B cell (primary cell): ENCODE measurements around the gene NEUROD2. TPM values are rescaled to one million over a fixed set of nuclear protein-coding genes. Genes with fewer than 3 reads are reported as not detected.

ENCODE experiments used
- ATAC-seq: fragments of 200-7000 bp; cut with Tn5 transposase; one replicate; pipeline ENCODE4 v1.10.0; 2021; ENCODE audit warnings: low read depth, mild to moderate bottlenecking, moderate number of reproducible peaks, moderate library complexity
- CTCF ChIA-PET: fragments of 350-600 bp; sonication (Branson Sonifier 250); formaldehyde crosslinking; loops from one replicate; lab custom pipeline; 2021; ENCODE audit warnings: antibody characterized with exemption, inconsistent platforms; lab: Charles Lee
- POLR2A ChIA-PET: fragments of 350-600 bp; sonication (Branson Sonifier 250); formaldehyde crosslinking; loops from one replicate; lab custom pipeline; 2021; ENCODE audit warnings: antibody characterized with exemption; lab: Charles Lee
- DNase-seq: peaks from one replicate; pipeline ENCODE4 v3.0.0; 2013
- H2AFZ ChIP-seq: 2 replicates; pipeline ENCODE4 v1.6.1; 2012; ENCODE audit warnings: mild to moderate bottlenecking, low read depth, low read length; ENCODE audit not compliant: insufficient read depth, poor library complexity, severe bottlenecking
- H3K27ac ChIP-seq, 2 donors: 1 replicate in 1 of 2; 2 replicates in 1 of 2; pipeline ENCODE4 v1.5.1; 2012 to 2013; ENCODE audit warnings: low read length in 2 of 2, mild to moderate bottlenecking in 2 of 2, moderate library complexity in 1 of 2
- H3K27me3 ChIP-seq, 4 experiments: fragments of 200-600 bp in 1 of 4; sonication (generic) in 1 of 4; replicated peaks in 1 of 4; 1 replicate in 2 of 4; 2 replicates in 2 of 4; pipeline versions ENCODE4 v1.6.1 to v1.7.0; 2013 to 2016; ENCODE audit warnings: low read length in 3 of 4, mild to moderate bottlenecking in 2 of 4, mixed read lengths in 1 of 4, moderate library complexity in 1 of 4; ENCODE audit not compliant: insufficient read depth in 4 of 4, control insufficient read depth in 3 of 4; ENCODE audit errors: control extremely low read depth in 1 of 4
- H3K36me3 ChIP-seq, 2 experiments: replicated peaks in 1 of 2; 1 replicate in 1 of 2; 2 replicates in 1 of 2; pipeline versions ENCODE4 v1.6.1 to v1.7.1; 2013; ENCODE audit warnings: low read length in 1 of 2; ENCODE audit not compliant: insufficient read depth in 2 of 2, control insufficient read depth in 1 of 2; ENCODE audit errors: control extremely low read depth in 1 of 2, extremely low read depth in 1 of 2
- H3K4me1 ChIP-seq, 2 donors: fragments of 200-600 bp in 1 of 2; sonication (generic) in 1 of 2; 1 replicate in 1 of 2; 2 replicates in 1 of 2; pipeline versions ENCODE4 v1.5.1 to v1.6.1; 2013 to 2017; ENCODE audit warnings: low read length in 2 of 2; ENCODE audit not compliant: control insufficient read depth in 2 of 2, insufficient read depth in 2 of 2
- H3K4me2 ChIP-seq: replicated peaks from 2 replicates; pipeline ENCODE3; 2012; ENCODE audit warnings: mild to moderate bottlenecking, low read depth, low read length; ENCODE audit not compliant: poor library complexity, severe bottlenecking
- H3K4me3 ChIP-seq, 5 experiments: fragments of 200-600 bp in 1 of 5; sonication (generic) in 1 of 5; 1 replicate in 3 of 5; 2 replicates in 2 of 5; pipeline versions ENCODE4 v1.5.1 to v1.7.0; 2011 to 2016; ENCODE audit warnings: low read length in 4 of 5, mild to moderate bottlenecking in 4 of 5, low read depth in 2 of 5, control low read depth in 1 of 5, moderate library complexity in 1 of 5; ENCODE audit not compliant: insufficient read depth in 1 of 5; ENCODE audit errors: control extremely low read depth in 1 of 5, extremely low read depth in 1 of 5
- H3K79me2 ChIP-seq: fragments of 200-600 bp; sonication (generic); one replicate; pipeline ENCODE4 v1.6.0; 2016; ENCODE audit warnings: low read length; ENCODE audit not compliant: control insufficient read depth, insufficient read depth
- H3K9ac ChIP-seq: fragments of 200-600 bp; sonication (generic); 2 replicates; pipeline ENCODE4 v1.6.1; 2017; ENCODE audit warnings: mild to moderate bottlenecking, low read length, moderate library complexity
- H3K9me3 ChIP-seq, 3 donors: one replicate each; pipeline versions ENCODE4 v1.6.1 to v1.7.1; 2013; ENCODE audit warnings: low read length in 2 of 3; ENCODE audit not compliant: control insufficient read depth in 2 of 3, insufficient read depth in 1 of 3; ENCODE audit errors: control extremely low read depth in 1 of 3
- H4K20me1 ChIP-seq: 2 replicates; pipeline ENCODE4 v1.6.0; 2012; ENCODE audit warnings: mild to moderate bottlenecking, low read length; ENCODE audit not compliant: insufficient read depth, control insufficient read depth, poor library complexity, severe bottlenecking
- H3K27ac Mint-ChIP-seq: one replicate; pipeline ENCODE4 v1.8.0; 2021; ENCODE audit warnings: mixed read lengths
- H3K27me3 Mint-ChIP-seq: one replicate; pipeline ENCODE4 v1.8.0; 2021; ENCODE audit warnings: mixed read lengths
- H3K4me1 Mint-ChIP-seq: one replicate; pipeline ENCODE4 v1.8.0; 2021; ENCODE audit warnings: mixed read lengths
- H3K4me3 Mint-ChIP-seq: one replicate; pipeline ENCODE4 v1.8.0; 2021; ENCODE audit warnings: mixed read lengths
- H3K9me3 Mint-ChIP-seq: one replicate; pipeline ENCODE4 v1.8.0; 2022; ENCODE audit warnings: mixed read lengths; ENCODE audit not compliant: insufficient read depth
- CTCF ChIP-seq: fragments of 200-600 bp; IDR thresholded peaks from one replicate; pipeline ENCODE4 v1.8.0; 2022; ENCODE audit warnings: antibody characterized with exemption, mild to moderate bottlenecking
- EZH2 ChIP-seq: IDR thresholded peaks from 2 replicates; pipeline ENCODE4 v1.6.1; 2012; ENCODE audit warnings: borderline replicate concordance, low read depth, mild to moderate bottlenecking, moderate library complexity, low read length; ENCODE audit not compliant: insufficient read depth, poor library complexity, severe bottlenecking
- WGBS: methylation state at CpG from one replicate; pipeline ENCODE4 v1.1.5; 2013; ENCODE audit warnings: missing lambda C conversion rate; ENCODE audit not compliant: insufficient coverage; 5-methylcytosine and 5-hydroxymethylcytosine counted together
- intact Hi-C: fragments of 100-400 bp; cut with micrococcal nuclease; formaldehyde crosslinking; loops from one replicate; pipeline ENCODE4 v1.10.0; 2022
- polyA plus RNA-seq: library from polyadenylated mRNA; depleted of rRNA; stranded (reverse); fragments of >200 nt; gene quantifications from 2 replicates; pipeline ENCODE4 v1.2.3, GENCODE V29; 2012
- total RNA-seq, 2 donors: library from RNA; stranded (reverse); fragments of 120-200 nt in 1 of 2; gene quantifications; 1 replicate in 1 of 2; 2 replicates in 1 of 2; pipeline versions ENCODE4 v1.2.3 to v1.2.4, GENCODE V29; 2013 to 2022

Gene NEUROD2
- total and polyA plus RNA-seq, 2 donors (not counting 1 experiment from before 2014, with no cell fraction given) = 0.04 TPM; not detected in 1

DNA sequence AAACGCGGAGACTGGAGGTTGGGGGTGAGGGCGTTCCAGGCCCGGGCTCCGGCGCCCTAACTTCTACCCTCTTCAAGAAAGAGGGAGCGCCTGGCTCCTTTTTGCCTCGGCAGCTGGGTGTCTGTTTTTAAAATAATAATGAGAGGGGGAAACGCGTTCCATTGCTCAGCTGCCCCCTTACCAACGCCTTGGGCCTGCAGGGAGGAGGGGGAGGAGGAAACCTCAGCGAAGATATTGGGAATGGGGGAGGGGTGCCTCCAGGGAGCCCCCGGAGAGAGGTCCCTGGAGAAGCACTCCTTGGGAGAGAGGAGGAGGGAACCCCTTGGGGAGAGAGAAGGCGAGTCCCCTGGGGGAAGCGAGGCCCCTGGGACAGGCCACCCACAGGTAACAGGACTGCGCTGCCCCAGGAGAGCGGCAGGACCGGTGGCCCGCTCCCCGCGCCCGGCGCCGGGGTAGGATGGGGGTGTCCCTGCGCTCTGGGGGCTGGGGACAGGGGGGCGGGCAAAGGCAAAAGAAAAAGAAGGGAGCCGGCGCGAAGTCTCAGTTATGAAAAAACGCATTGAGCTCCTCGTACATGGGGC is 2.7 kb downstream of the NEUROD2 start:
- ChIA-PET CTCF (interaction anchor here (0.6 to 4.8 kb wide), 5 partner anchors 12 to 64 kb away, joined by 3 to 30 read pairs (median 4); partner anchors contain the start of gene PNMT), POLR2A (interaction anchor here (0.8 kb wide), 1 partner anchor 14 kb away, joined by 3 read pairs; no protein-coding TSS in a partner anchor)
- ATAC-seq = no peak
- intact Hi-C loops = no loop called here
- TF ChIP-seq EZH2 (peak; percentile 71), CTCF (no peak)
- H3K4me1 ChIP-seq = peaks cover 49 to 51% of the 10 kb centered on the region in 2 donors
- H3K9me3 ChIP-seq = peaks cover 0 to 51% (median 0%) of the 10 kb centered on the region in 3 donors
- peak; percentile 52 for DNase-seq
- H3K27me3 ChIP-seq = peaks cover 0 to 94% (median 76%) of the 10 kb centered on the region in 4 experiments
- H2AFZ ChIP-seq = no peak overlapping the region
- H4K20me1 ChIP-seq = peaks cover 3% of the 10 kb centered on the region
- no peak overlapping the region for H3K27ac ChIP-seq
- H3K9ac ChIP-seq = peak overlapping the region; percentile 22
- H3K27me3 Mint-ChIP-seq = peaks cover 62% of the 10 kb centered on the region
- peak overlapping the region; percentile 78 for H3K4me3 Mint-ChIP-seq
- H3K4me1 Mint-ChIP-seq = peaks cover 35% of the 10 kb centered on the region
- no peak overlapping the region for H3K27ac Mint-ChIP-seq
- no peaks in the 10 kb centered on the region for H3K9me3 Mint-ChIP-seq
- peak overlapping the region; percentile 83 for H3K4me2 ChIP-seq
- 2% methylated on average over 23 of the region's 31 CpGs for WGBS
- peak overlapping the region in 2 of 5 experiments; percentile 21 to 39 for H3K4me3 ChIP-seq
- H3K36me3 ChIP-seq = no peaks in the 10 kb centered on the region
- H3K79me2 ChIP-seq = no peaks in the 10 kb centered on the region
